HG03460 (cell line): ENCODE data around the gene NRP1.
"Not testable (repeated sequence)": the region's sequence is repeated elsewhere in the genome, so short reads cannot be mapped to it uniquely, and the experiment has no call there.

Source experiments
- ATAC-seq: cut with Tn5 transposase; IDR thresholded peaks from one replicate; pipeline ENCODE4 v1.9.1; 2021; ENCODE audit not compliant: unreplicated experiment

NRP1 gene

DNA sequence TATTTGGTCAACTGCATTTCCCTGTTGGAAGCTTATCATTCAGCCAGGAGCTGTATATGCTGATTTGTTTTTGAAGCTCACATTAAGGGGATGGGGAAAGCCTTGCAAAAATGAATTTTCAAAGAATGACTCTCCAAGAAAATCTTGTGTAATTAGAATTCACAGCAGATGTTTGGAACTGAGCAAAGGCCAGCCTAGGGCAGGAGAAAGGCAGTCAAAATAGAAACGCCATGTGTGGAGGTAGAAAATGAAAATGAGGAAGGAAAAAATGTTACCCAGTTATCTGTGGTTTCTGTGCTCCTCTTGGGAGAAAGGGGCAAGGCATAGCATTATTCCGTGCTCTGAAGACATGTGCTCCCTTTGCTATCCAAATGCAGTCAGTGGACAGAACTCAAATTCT is 93.5 kb downstream of the NRP1 start:
- ATAC-seq = no peak

DNA sequence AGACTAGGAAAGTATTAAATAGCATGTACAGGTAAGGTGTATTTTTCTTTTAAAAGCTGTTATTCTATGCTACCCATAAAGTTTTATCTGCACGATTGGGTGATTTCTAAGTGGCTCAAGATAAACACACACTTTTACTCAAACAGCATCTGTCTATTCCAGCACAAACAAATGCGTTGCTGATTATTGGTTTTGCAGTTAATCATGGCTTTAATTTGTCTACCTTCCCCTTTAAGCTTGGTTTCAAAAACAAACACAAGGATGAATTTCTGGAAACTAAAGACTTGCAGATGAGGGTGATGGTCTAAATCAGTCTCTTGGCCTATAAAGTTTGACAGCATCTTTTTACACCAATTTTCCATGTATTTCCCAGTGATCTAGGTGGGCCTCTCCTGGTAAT is 94.2 kb downstream of the NRP1 start:
- no peak for ATAC-seq

DNA sequence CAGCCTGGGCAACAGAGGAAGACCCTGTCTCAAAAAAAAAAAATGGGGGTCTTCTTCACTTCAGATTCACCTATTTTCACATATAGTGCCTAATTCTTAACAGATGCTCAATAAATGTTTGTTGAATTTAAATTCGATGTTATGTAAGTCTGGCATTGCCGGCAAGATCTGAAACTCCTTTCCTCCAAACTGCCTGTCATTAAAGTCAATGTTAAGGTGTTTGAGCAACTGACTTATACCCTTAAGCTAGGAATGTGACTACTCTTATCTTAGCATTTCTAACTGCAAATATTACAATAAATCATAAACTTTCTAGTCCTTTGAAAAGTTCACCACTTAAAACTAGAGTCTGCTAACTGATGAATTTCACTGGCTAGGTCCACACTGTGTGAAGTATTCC is 95.2 kb downstream of the NRP1 start:
- no peak for ATAC-seq

GRCh38 chr10:33238643-33239042 is 95.8 kb downstream of the NRP1 start:
- ATAC-seq = no peak

DNA sequence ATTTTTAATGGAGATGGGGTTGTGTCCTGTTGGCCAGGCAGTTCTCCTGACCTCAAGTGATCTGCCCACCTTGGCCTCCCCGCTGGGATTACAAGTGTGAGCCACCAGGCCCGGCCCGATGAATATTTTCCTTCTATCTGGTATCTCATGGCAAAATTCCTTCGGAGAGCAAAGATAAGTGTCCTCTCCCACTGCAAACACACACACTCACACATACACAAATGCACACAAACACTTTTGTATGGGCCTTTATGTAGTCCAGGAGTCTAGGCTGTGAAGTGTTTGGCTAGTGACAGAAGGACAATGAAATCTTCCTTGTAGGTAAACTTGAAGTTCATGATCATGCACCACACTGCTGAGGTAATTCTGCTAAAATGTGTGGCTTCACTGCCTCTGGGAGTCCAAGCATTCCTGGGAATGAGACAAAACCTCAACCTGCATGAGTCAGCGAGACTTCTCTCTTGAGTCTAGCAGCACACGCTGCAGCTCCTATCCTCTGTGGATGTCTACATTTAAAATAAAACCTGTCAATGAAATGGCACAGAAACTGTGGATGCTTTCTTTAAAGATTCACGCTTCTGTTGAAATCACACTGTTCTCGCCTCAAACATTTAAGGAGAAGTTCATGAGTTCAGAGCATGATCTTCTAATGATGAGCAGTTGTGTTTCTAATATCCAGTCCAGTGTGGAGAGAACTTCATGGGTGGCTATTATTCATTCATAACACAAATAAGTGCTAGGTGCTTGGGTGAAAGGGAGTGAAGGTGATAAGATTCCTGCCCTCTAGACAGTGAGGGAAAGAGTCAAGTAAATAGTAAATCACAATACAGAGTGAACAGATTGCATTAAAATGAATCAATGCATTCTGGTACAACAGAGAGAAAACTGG is 96.5 kb downstream of the NRP1 start:
- ATAC-seq = no peak

GRCh38 chr10:33236916-33237315 is 97.6 kb downstream of the NRP1 start:
- ATAC-seq = no peak

GRCh38 chr10:33235951-33236350 is 98.5 kb downstream of the NRP1 start:
- ATAC-seq = no peak

GRCh38 chr10:33235251-33235884 is 99.1 kb downstream of the NRP1 start:
- ATAC-seq = no peak

DNA sequence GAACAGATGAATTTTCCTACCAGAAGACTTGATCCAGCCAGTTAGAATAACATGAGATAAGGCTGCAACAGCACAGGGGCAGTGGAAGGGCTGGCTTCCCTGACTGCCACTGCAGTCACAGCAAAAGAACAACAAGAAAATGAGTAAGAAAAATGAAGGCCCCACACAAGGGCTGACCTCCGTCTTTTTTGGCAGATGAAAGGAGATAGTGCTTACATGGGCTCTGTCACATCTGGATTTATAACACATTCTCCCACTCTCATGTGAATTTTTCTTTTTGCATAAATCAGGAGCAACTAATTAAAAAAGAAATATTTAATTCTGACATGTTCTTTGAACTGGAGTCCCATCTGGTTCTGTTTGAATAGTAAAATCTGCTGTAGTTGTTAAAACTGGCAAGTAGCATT is 99.6 kb downstream of the NRP1 start:
- no peak for ATAC-seq

GRCh38 chr10:33233635-33234034 is 100.8 kb downstream of the NRP1 start:
- ATAC-seq = no peak

- no peak for ATAC-seq
Observed at GRCh38 chr10:33233221-33233620, 101.2 kb downstream of the NRP1 start.

GRCh38 chr10:33231621-33232350 is 102.7 kb downstream of the NRP1 start:
- no peak for ATAC-seq

DNA sequence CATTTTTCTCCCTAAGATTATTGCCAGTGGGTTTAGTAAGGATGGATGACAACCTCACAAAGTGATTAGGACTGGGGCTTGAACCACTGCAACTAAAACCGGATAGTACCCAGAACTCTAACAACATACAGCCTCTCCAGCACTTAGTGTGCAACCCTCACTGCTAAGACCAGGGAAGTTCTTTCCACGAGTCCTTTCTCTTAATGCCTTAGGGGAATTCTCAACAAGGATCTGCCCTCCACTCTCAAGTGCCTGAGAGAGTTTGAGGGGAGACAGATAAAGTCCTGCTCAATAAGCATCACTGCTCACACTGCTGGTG is 104.6 kb downstream of the NRP1 start:
- no peak for ATAC-seq

- no peak for ATAC-seq
Observed at GRCh38 chr10:33229252-33229948, 105.1 kb downstream of the NRP1 start.

DNA sequence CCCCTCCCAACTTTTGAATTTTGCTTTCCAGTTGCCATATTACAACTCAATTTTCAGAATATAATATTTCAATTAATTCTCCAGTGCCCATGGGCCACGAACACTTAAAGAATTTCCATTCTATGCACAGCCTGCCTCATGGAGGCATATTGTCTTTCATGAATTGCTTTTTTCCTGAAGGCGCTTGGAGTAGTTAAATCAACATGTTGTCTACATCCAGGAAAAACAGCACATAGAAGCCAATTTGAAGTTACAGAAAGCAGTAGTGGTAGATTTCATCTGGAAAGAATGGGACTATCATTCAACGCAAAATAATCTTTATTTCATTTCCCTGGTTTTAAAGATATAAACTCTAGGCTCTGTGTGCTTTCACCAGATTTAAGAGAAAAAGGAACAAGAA is 106.0 kb downstream of the NRP1 start:
- no peak for ATAC-seq

- no peak for ATAC-seq
Observed at GRCh38 chr10:33227489-33227888, 107.0 kb downstream of the NRP1 start.

DNA sequence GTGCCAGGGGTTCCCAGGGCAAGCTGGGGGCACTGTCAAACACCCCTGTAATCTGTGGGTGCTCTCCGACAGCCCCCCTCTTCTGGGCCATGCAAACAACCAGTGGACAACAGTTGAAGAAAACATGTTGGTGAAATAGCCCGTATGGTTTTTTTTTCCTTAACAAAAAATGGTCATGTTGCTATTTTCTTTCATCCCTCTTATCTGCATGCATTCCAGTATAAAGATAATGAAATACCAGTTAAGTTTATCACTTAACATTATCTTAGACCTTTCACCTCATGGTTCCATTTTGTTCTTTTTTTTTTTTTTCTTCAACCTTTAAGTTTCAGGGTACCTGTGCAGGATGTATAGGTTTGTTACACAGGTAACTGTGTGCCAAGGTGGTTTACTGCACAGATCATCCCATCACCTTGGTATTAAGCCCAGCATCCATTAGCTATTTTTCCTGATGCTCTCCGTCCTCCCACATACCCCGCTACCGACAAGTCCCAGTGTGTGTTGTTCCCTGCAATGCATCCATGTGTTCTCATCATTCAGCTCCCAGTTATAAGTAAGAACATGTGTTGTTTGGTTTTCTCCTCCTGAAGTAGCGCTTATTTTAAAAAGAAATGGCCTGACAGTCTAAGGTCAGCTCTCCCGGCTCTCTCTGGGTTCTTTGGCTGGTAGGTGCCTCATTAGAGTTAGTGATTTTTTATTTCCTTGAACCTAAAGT is 110.1 kb downstream of the NRP1 start:
- no peak for ATAC-seq

- ATAC-seq = no peak
Observed at GRCh38 chr10:33223326-33224000, 111.0 kb downstream of the NRP1 start.

- not testable (repeated sequence) for ATAC-seq
Observed at GRCh38 chr10:33222304-33222703, 112.2 kb downstream of the NRP1 start.

DNA sequence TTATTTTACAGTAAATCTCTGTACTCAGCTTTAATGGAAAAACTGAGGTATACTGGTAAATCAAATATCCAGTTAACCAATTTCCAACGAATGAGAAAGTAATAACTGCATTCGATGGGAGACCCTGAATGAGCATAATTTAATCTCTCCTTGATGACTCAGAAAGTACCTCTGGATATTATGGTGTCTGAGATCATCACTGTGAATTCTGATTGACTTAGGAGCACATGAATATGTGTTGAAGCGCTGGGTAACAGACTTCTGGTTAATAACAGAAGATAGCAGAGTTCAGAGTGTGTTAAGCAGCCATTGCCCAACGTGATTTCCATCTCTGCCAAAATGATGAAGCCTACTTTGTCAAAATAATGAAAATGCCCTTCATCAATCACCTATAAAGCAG is 116.6 kb downstream of the NRP1 start:
- ATAC-seq = no peak
